HG03439 (cell line): Measurements from ENCODE around the gene ZNF22.
"Not testable (repeated sequence)": the region's sequence is repeated elsewhere in the genome, so short reads cannot be mapped to it uniquely, and the experiment has no call there.

Source experiments
- ATAC-seq: cut with Tn5 transposase; IDR thresholded peaks from one replicate; pipeline ENCODE4 v1.9.1; 2021; ENCODE audit warnings: mild to moderate bottlenecking, moderate library complexity; ENCODE audit not compliant: unreplicated experiment

ZNF22 gene

DNA sequence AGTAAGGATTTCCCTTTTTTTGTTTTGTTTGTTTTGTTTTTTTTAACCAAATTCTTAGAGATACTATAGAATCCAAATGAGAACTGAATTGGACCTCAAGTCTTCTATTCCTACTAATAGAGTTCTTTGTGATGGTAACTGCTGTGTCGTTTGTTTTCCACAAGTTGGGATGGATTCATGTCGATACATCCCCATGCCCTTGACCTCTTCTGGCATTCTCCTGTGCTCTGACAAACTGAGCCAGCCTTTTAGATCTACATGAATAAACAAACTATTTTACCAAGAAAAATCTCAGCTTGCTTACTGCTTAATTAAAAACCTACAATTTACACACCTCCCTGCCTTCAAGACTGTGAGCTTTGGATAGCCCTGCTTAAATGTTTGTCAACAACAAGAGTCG is 3.9 kb downstream of the ZNF22 start:
- no peak for ATAC-seq

- ATAC-seq: no peak
Observed at GRCh38 chr10:45005284-45005683, 4.6 kb downstream of the ZNF22 start.

GRCh38 chr10:45006276-45007030 is 5.7 kb downstream of the ZNF22 start:
- no peak for ATAC-seq

DNA sequence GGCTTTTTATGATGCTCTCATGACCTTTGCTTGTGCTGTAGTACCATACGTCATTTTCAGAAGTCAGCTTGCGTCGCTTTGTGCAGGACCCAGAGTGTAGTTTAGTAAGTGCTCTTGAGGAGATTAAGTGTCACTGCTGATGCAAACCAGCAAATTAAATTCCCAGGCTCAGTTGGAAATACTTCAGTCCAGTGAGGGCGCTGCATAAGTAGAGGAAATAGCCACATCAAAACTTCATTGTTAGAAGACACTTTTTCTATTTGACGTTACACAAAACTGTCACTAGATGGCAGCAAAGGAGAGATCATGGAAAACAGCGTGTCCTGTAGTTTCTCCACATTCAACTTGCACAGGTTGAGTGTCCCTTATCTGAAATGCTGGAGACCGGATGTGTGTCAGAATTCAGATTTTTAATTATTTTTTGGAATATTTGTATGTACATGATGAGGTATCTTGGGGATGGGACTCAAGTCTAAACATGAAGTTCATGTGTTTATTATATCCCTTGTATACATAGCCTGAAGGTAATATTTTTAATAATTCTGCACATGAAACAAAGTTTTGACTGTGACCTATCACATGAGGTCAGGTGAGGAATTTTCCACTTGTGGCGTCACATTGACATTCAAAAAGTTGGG is 7.9 kb downstream of the ZNF22 start:
- peak; percentile 88 for ATAC-seq

- not testable (repeated sequence) for ATAC-seq
Observed at GRCh38 chr10:45014557-45014956, 13.8 kb downstream of the ZNF22 start.

DNA sequence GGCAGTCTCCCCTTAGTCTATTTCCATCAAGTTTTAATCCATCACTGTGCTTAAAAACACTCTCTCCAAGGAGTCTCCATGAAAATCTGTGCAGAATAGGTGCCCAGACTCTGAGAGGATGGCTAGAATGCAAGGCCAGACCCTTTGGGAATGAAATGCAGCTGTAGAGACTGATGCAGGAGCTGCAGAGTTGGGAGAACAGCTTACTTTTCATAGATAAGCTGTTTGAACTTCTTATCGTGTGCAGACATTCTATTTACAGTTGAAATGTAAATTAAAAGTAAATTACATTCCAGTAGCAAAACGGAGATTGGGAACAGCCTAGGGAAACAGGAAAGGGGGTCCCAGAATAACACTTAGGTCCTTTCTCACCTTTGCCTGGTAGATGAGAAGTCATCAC is 14.9 kb downstream of the ZNF22 start:
- no peak for ATAC-seq

GRCh38 chr10:45023426-45023825 is 22.7 kb downstream of the ZNF22 start:
- no peak for ATAC-seq

GRCh38 chr10:45034301-45034700 is 33.6 kb downstream of the ZNF22 start:
- ATAC-seq: no peak

DNA sequence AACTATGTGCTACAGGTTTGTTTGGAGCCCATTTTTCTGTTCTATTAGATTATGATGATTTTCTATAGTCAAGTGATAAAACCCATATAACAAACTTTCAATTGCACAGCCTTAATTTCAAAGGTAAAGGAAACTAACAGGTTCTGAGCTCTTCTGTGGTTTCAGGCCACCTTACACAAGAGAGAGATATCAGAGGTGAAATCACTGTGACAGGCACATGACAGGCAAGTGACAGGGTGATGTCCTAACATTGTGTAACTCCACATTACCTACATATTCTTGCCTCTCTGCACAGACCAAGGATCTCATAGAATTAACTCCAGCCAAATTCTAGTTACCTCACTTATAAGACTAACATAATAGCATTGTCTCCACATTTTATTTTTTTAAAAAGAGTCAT is 35.0 kb downstream of the ZNF22 start:
- ATAC-seq: no peak

DNA sequence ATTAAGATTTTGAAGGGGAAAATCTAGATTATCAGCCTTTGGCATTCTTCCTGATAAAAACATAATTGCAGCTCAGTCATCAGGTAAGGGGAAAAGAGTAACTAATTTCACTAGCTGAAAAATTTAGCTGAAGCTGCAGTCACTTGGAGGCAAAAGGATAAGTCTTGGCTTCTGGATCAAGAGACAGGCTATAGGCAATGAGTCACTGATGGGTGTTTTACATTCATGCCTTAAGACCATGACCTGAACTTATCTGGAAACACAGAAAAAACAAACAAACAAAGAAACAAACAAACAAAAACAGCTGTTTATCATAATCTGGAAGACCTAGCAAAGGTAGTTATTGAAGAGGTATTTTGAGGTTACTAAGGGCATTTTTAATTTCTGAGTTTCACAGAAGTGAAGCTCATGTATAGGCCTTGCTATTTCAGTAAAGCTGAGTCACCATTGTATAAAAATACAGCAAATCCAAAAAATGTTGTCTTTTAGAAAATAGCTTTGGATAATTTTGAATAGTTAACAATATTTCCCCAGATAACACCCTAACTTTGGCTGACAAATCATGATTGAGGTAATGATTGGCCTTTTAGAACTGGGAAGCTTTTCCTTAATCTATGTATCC is 40.3 kb downstream of the ZNF22 start:
- ATAC-seq: no peak

GRCh38 chr10:45044290-45044689 is 43.6 kb downstream of the ZNF22 start:
- ATAC-seq: no peak

DNA sequence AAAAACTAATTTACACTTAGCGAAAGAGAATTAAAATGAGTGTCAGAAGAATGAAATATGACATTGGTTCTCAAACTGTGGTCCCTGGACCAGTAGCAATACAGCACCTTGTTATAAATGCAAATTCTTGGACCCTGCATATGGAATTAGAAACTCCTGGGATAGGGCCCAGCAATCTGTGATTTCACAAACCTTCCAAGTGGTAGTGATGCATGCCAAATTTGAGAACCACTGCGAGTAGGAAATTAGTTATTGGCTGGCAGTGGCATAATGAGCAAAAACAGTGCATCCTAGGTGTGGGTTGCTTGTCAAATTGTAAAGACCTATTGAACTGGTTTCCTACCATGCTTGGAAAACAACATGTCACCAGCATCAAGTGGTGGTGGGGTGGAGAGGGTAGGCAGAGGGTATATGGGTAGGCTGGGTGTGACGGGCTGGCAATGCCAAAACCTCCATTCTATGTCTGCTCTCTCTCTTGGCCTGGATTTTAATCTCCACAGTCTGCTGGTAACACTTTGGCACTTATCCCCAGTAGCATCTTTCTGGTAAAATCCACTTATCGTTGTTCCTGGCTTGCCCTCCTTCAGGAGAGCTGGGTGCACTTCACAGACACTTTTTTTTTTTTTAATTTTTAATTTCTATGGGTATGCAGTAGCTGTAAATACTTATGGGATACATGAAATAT is 50.0 kb downstream of the ZNF22 start:
- no peak for ATAC-seq

DNA sequence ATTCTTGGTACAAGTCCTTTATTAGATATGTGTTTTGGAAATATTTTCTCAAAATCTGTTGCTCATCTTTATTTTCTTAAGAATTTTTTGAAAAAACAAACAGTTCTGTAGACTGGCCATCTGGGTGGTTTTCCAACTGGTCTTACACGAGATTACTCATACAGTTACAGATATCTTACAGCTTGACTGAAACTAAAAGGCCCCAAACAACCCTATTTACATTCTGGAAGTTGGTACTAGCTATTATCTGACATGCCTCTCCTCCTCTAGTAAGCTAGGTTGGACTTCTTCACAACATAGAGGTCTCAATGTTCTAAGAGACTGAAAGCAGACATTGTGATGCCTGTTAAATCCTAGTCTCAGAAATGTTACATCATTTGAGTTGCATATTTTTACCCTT is 52.0 kb downstream of the ZNF22 start:
- peak; percentile 51 for ATAC-seq

GRCh38 chr10:45053569-45054100 is 52.9 kb downstream of the ZNF22 start:
- ATAC-seq: no peak
